Left lobe of liver (tissue), 2 donors: ENCODE data around the gene TUBB1. TPM values are rescaled to one million over a fixed set of nuclear protein-coding genes. Genes with fewer than 3 reads are reported as not detected.
"Not testable (repeated sequence)": the region's sequence is repeated elsewhere in the genome, so short reads cannot be mapped to it uniquely, and the experiment has no call there.

Source experiments
- ATAC-seq: fragments of 200-7000 bp; cut with Tn5 transposase; one replicate; pipeline ENCODE4 v1.9.1; 2020; ENCODE audit warnings: mild to moderate bottlenecking, moderate library complexity
- DNase-seq: peaks from one replicate; pipeline ENCODE4 v3.0.0-alpha.2; 2020; ENCODE audit warnings: low spot score
- total RNA-seq: library from RNA; stranded (reverse); gene quantifications from one replicate; pipeline ENCODE4 v1.2.1, GENCODE V29; 2021
- donor health status: DM: no; HTN: no; CAD: no; lungs with moderate emphysema.
- donor health status: DM: no; HTN: yes; CAD: no.

The TUBB1 gene
- total RNA-seq, 1 donor from 2014 or later, result 0.25 TPM

DNA sequence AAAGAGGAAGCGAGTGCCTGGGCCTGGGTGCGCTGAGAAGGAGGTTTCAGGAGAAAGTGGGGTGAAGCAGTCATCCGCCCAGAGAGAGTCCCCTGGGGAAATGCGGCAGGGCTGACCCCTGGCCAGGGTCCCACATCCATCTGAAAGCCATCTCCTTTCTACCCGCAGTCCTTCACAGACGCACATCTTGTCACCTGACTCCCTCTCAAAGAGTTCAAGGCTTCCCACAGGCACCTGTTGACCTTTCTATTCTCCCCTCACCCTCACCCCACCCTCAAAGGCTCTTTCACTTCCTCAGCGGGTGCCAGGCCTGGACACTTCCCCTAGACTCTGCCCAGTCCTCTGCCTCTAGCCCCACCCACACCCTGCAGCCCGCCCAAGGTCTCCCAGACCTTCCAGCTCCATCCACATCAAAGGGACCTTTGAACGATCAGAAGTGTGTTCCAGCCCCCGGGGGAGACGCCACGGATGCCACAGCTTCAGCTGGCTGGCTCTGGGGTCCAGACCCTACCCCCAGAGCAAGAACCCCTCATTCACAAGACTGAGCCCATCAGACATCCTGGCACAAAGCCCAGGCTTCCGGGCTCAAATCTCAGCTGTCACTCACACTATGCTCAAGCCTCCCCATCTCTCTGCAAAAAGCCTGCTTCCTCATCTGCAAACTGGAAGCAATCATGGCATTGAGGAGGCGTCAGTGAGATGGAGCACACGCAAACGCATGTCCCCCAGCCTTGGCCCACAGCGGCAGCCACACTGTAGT lies 14.3 kb upstream of the TUBB1 start:
- peak; percentile 86 for DNase-seq
- peak; percentile 48 for ATAC-seq

DNA sequence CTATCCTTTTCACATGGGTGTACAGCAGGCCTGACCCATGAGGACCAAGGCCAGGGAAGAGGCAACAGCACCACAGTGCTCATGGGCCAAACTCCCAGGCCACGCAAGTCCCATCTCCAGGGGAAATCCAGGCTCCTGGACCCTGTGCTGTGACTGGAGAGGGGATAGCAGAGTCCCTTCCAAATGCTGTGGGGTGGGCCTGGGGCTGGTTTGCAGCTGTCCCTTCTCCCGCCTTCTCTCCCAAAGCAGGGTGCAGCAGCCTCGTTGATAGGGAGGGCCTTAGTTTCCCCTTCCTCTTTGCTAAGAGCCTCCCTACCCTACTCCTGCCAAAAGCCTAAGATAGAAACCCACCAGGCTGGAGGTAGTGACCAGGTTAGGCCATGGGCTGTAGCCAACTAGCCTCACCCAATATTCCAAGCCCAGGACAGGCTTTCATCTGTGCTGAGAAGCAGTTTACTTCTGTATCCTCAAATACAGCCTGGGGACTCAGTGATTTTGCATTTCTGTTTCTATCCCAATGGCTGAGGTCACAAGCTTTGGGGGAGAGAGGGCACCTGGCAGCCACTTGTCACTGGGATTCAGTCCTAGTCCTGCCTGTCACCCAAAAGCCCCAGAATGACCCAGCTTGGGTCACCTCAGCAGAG lies 13.6 kb upstream of the TUBB1 start:
- ATAC-seq, result peak; percentile 3

DNA sequence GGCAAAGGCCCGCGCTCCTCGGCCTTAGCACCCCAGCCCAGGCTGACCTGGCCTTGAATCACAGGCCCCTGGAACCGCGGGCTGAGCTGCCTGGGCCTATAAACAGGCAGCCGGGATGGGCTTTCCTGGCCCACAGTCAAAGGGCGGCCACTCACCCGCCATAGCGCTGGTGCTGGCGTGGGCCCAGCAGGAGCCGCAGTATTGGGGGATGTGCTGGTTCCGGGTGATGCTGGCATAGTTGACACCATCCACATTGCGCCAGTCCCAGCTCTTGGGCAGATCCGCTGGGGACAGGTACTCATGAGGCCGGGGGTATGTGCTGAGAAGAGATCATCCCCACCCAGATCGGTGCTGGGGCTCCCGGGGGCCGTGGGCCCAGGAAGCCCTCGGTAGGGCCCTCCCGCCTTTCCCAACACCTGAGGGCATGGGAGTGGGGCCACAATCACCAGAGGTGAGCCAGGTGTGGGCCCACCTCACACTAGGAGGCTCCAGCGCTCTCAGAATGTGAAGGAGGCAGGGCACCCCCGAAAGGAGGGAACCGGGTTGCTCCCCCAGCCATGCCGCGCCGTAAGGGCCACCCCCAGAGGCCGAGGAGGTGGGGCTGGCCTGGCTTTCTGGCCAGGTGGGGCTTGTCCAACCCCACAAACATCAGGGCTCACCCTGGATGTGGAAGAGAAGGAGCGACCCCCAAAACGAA lies 12.9 kb upstream of the TUBB1 start:
- DNase-seq (peak; percentile 96), ATAC-seq (peak; percentile 72)

More for the DNA sequence above, 13.6 kb upstream of the TUBB1 start:
- no peak for DNase-seq

DNA sequence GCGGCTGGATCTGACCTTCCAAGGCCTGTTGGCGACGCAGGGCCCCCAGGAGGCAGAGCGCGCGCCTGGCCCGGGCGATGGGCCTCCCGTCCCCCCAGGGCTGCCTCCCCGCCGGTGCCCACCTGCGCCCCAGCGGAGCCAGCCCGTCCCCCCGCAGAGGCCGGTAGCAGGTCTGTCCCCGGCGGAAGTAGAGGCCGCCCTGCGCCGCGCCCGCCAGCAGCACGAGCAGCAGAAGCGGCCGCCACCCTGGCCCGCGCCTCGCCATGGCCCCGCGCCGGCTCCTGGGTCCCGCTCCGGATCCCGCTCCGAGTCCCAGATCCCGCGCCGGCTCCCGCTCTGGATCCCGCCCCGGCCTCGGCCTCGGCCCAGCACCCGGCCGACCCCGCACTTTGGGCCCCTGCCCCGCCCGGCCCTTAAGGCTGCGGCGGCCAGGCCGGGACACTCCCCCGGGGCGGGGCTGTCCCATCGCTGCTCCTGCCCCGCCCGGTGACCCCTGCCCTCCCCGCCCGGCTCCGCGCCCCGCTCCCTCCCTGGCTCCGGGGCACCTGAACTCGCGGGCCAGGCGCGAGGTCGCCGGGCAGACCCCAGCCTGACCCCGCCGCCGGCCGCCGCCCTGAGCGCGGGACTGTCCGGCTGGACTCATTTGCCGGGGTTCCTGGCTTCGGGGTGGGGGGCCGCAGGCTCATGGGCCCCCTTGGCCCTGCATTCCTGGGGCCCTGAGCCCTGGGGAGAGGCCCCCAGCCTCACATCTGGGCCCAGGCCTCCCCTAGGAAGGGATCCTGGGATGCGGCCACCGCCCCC lies 12.2 kb upstream of the TUBB1 start, which contains the start of gene CTSZ:
Gene CTSZ (minus strand): TSS at position 391 of the 801 bp plus-strand sequence. CDS start 126 bp downstream, at position 265.
- DNase-seq, result peak; percentile 88
- peak; percentile 78 for ATAC-seq

DNA sequence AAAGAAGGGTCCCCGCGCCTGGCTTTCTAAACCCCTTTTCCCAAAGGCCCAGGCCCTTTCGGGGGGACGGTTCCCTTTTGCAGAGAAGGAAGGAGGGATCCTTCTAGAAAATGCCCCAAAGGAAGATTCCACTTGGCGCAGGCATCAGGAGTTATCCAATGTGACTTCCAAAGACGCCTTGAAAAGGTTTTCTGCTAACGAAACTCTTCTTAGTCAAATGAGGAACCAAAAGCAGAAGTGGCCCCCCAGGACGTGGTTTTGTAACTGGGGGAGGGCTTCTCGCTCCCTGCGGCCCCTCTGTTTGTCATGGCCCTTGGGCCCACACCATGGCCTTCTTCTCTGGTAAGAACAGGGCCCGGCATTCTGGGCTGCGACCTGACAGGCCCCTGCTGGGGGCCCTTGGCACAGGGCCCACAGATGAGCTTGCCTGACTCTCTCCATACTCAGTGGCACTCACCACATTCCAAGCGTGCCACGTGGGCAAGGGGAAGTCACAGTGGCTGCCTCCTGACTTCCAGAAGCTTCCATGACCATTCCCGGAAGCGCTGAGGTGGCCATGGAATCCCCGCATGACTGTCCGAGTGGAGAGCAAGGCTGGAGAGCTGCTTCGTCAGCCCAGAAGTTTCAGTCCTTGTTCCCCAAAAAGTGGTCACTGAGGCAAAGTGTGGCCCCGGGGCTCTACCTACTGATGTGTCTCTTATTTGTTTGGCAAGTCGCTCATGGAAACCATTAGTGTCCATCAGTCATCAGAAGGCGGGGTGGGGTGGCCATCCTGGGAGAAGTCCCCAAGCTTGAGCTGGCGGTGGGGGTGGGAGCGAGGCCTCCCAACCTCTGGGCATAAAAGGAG lies 11.3 kb upstream of the TUBB1 start:
- DNase-seq (peak; percentile 53), ATAC-seq (no peak)

DNA sequence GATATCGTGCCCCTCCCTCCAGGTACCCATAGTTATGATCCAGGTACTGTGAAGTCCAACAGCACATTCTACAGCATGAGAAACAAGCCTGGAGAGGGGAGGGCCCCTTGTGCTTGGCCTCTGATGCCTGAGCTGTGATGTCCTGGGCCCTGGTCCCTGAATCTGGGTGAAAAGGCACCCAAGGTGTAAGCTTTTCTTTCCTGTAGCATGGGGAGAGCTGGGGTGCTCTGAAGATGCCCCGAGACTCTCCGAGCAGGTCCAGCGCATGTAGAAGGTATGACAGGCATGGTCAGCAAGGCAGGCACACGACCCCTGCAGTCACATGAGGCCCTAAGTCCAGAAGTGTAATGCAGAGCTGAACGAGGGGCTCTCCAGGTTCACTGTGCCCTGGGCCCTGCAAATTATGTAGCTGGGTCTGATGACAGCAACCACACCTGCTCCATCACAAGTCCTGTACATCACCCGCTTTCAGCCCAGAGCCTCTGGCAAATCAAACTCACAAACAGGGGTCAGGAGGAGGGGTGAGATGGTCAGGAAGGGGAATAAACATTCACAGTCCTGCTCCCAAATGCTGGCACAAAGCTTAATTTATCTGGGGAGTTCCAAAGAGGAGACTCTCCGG lies 10.4 kb upstream of the TUBB1 start:
- DNase-seq (peak; percentile 41), ATAC-seq (no peak)

DNA sequence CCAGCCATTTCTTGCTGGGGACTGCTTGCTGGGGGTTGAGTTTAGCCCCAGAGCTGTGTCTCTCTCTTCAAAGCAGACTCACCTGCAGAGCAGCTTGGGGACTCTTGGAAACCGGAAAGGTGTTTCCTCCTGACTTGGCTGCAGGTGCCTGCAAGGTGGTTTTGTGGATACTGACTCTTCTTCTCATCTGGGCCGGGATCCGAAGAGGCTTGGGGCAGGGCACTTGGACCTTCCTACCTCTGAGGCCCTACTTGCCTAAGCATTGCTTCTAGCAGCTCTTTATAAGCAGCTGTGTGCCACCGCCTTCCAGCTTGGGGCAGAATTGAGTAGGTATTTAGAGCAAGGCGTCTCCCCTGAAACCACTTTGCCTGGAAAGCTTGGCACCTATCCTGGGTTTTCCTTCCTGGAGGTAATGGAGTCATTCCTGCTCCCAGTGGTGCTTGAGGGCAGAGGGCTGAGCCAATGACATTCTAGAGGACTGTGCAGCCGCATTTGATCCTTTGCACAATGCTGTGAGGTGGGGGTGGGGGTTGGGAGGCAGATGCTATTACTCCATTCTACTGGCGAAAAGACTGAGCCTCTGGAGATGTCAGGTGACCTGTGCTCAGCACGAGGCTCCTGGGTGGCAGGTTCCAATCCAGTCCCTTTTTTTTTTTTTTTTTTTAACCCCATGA lies 8.8 kb upstream of the TUBB1 start:
- DNase-seq (no peak), ATAC-seq (no peak)

DNA sequence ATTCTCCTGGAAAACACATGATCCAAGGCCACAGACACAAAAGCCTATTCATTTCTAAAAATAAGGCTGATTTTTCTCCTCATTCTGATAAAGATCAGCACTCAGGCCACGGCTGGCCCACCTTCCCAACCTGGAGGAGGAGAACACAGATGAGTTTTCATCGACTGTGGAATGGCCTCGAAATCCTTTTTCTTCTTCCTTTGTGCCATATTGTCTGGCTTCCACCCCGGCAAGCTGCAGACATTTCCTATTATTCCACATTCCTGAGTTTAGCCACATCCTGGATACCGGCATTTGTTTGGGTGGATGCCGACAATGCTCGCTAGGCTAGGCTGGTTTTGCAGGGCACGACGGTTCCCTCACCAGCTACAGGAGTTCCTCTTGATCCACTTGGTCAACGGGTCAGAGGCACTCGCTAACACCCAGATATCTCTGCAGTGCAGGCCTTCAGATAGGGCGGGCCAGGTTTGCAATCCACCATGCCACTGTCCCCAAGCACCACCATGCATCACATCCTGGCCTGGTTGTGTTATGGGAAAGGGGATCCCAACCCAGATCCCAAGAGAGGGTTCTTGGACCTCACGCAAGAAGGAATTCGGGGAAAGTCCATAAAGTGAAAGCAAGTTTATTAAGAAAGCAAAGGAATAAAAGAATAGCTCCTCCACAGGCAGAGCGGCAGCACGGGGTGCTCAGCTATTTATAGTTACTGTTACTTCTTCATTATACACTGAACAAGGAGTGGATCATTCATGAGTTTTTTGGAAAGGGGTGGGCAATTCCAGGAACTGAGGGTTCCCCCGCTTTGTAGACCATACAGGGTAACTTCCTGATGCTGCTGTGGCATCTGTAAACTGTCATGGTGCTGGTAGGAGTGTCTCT lies 8.0 kb upstream of the TUBB1 start:
- DNase-seq (no peak), ATAC-seq (no peak)

DNA sequence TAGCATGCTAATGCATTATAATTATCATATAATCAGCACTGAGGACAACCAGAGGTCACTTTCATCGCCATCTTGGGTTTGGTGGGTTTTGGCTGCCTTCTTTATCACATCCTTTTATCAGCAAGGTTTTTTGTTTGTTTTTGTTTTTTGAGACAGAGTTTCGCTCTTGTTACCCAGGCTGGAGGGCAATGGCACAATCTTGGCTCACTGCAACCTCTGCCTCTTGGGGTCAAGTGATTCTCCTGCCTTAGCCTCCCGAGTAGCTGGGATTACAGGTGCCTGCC lies 7.4 kb upstream of the TUBB1 start:
- DNase-seq, ATAC-seq: not testable (repeated sequence)

DNA sequence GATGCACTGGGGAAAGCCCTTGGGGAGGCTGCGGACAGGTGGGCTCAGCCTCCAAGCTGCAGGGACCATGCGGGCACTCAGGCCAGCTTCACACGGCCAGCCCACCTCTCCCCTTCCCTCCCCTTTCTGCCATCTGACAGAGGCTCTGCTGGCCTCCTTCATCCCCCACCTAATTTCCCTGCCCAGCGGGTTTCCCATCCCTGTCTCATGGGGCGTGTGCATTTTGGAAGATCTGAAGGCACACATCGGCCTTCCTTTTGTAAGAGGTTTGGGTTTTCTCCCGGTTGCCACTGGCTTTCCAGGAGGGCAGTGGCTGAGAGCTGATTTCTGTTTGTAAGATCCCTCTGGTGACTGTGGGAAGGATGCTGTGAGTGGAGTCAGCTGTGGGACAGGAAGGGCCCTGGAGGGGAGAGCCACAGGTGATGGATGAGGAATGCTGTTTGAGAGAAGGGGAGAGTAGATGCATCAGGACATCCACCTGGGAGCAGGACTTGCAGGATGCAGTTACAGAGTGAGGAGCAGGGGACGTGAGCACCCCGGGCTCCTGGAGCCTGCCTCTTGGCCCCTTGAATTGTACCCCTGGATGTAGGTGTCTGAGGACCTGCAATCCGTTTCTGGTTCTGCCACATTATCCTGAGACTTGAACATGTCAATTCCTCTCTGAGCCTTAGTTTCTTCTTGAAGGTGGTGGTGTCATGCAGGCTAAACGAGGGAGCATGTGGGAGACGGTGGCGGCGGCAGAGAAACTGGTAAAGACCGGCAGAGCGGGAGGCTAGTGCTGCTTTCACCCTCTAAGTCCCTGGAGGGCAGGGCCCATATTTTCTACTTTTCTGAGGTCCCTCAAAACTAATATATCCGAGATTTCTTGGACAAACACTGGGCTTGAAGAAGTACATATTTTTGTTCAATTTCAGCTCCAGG lies 5.9 kb upstream of the TUBB1 start:
- ATAC-seq (no peak), DNase-seq (no peak)

DNA sequence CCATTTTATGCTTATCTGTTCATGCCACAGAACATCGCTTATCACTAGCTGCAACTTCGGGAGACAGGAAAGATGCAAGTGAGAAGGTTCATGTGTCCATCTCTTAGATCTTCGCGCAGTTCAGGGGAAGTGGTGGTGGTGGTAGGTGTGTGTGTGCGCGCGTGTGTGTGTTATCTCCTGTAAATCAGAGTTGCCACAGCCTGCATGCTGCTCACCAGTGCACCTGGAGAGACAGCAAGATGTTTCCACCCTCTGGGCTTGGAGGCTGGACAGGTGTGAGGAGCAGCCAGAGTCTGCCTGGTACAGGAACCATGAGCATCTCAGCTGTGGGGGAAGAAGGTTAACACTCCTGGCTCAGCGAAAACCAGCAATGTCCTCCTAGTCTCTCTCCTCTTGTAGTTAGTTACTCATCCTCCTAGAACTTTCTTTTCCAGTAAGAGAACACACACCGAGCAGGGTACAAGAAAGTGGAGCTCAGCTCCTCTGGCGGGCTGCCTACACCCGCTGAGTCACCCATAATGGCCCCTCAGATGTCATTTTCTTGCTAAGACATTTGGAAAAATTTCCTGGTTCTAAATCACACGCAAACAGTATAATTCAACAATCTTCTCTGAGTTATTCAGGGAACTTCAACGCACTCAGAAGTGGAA lies 5.1 kb upstream of the TUBB1 start:
- ATAC-seq, result no peak

DNA sequence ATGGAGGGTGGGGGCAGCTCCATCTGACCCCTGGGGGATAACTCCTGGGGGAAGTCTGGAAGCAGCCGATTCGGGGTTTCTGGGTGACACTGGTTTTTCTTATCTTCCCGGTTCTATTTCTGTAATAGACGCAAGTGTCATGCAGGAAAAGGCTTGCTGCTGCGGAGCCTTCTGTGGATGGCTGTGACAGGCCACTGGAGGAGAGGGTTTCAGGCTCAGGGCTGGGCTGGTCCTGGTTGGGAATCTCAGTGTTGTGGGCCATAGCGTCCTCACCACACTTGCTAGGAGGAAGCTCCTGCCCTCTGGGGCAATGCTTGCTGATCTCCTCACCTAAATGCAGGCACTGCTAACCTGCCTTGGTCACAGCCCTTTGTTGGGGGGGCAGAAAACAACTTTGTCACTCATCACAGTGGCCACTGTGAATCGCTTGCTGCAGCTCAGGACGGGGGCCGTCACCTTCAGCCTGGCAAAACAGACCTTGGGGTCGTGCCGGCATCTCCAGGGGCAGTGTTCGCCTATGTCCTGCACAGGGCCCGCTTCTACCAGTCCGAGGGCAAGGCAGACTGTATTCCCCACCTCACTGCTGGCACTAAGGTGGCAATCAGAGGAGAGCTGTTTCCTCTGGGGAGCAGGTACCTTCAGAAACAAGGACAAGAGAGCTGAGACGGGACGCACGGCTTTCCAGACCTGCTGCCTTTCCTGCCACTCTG lies 4.4 kb upstream of the TUBB1 start:
- DNase-seq (no peak), ATAC-seq (no peak)

More for the DNA sequence above, 5.1 kb upstream of the TUBB1 start:
- no peak for DNase-seq

DNA sequence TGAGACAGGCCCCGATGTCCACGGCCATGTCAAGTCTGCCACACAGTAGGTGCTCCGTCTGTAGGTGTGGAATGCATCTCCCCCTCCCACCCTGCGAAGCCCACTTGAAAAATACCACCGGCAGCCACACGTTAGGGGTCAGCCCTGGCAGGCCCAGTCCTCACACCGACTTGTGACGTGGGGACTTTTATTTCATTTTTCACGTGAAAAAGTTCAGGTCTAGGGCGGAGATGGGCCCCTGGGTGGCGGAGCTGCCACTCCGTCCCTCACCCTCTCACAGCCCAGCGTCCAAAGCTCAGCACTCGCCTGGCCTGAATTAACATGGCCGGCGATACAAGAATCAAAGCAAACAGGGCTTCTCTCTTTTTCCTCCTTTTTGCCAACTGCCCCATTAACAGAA lies 3.8 kb upstream of the TUBB1 start:
- DNase-seq (no peak), ATAC-seq (no peak)

DNA sequence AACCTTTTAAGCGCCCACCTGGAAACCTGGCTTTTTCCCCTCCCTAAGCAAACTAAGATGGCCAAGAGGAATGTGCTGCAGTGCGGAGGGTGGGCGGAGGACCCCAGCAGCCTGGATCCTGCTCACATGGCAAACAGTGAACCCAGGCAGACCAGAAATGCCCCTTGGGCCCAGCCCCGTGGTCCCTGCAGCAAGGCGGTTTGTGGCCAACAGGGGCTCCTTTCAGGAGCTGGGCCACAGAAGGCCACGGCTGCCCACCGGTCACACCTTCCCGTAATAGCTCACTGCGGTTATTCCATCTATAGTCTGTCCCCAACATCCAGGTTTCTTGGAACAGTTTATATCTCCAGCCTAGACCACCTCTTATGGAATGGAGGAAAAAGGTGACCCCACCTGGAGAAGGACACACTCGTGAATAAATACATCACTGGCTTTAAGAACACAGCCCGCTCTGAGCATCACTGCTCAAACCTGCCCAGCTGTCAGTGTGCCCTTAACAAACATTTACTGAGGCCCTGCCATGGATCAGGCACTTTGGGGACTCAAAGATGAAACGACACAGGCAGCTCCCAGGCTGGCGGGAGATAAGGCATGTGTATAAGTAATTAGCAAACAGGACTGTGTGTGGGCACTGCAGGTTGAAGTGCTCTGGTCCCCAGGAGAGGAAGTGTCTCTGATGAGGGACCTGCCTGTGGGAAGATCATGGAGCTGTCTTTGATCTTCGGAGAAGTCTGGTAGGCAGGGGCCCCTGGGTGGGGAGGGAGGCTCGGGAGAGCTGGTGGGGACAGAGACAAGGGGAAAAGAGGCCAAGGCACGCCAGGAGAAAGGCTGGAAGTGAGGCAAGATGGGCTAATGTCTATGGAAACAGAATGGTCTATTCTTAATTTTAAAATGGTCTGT lies 3.2 kb upstream of the TUBB1 start:
- no peak for ATAC-seq

More for the DNA sequence above, 3.2 kb upstream of the TUBB1 start:
- DNase-seq, result no peak
